K562 (cell line): ENCODE results near the gene NEDD4. TPM values are rescaled to one million over a fixed set of nuclear protein-coding genes. Genes with fewer than 3 reads are reported as not detected.

Experiments
- ATAC-seq: fragments of 200-7000 bp; cut with Tn5 transposase; 3 replicates; pipeline ENCODE4 v1.9.1; 2020; ENCODE audit warnings: moderate library complexity
- BruUV-seq: library from RNA; stranded (reverse); fragments of 400-500 nt; replicated peaks from 2 replicates; lab custom pipeline; 2021; lab: Mats Ljungman, UMichigan
- CTCF ChIA-PET: fragments of 300-600 bp; formaldehyde crosslinking; extraction: SDS; loops from one replicate; lab custom pipeline; 2021; ENCODE audit warnings: low intra/inter-chr PET ratio; lab: Yijun Ruan, JAX
- POLR2A ChIA-PET: fragments of 300-600, 350-650 bp; sonication (Branson Sonifier 250); formaldehyde crosslinking; extraction: SDS; loops from one replicate; lab custom pipeline; 2021; ENCODE audit warnings: antibody characterized with exemption, inconsistent platforms; lab: Yijun Ruan, JAX
- DNase-seq, 4 experiments: peaks; one replicate each; pipeline versions ENCODE4 v3.0.0 to v3.0.0-alpha.2; 2011 to 2018; ENCODE audit warnings: low spot score in 3 of 4, mixed read lengths in 3 of 4; ENCODE audit errors: extremely low read depth in 1 of 4
- FAIRE-seq: peaks from 2 replicates; lab custom pipeline; 2011; peaks lifted over from hg19 to GRCh38; lab: Jason Lieb, UNC
- H2AFZ ChIP-seq: 2 replicates; pipeline ENCODE4 v1.6.0; 2011; ENCODE audit warnings: low read depth, low read length, control low read depth, inconsistent platforms
- H3K27ac ChIP-seq: fragments of 200-600 bp; 3 replicates; pipeline ENCODE4 v1.8.0; 2011; ENCODE audit warnings: low read depth, mild to moderate bottlenecking, control low read depth, inconsistent platforms, low read length, moderate library complexity, mixed read lengths; ENCODE audit errors: extremely low read depth
- H3K27me3 ChIP-seq, 2 experiments: fragments of 300-600 bp in 1 of 2; 2 replicates in 1 of 2; 3 replicates in 1 of 2; pipeline versions ENCODE4 v1.6.0 to v1.8.0; 2011; ENCODE audit warnings: inconsistent platforms in 2 of 2, low read length in 2 of 2, mild to moderate bottlenecking in 1 of 2, mixed read lengths in 1 of 2, moderate library complexity in 1 of 2; ENCODE audit not compliant: control insufficient read depth in 2 of 2, insufficient read depth in 2 of 2
- H3K36me3 ChIP-seq: fragments of 300-600 bp; 3 replicates; pipeline ENCODE4 v1.8.0; 2011; ENCODE audit warnings: mild to moderate bottlenecking, low read length, inconsistent platforms; ENCODE audit not compliant: control insufficient read depth, insufficient read depth
- H3K4me1 ChIP-seq, 2 experiments: fragments of 200-600 bp in 1 of 2; replicated peaks in 1 of 2; 2 replicates in 1 of 2; 3 replicates in 1 of 2; pipeline versions ENCODE4 v1.5.1 to v1.8.0; 2011; ENCODE audit warnings: inconsistent platforms in 2 of 2, low read length in 2 of 2, mild to moderate bottlenecking in 1 of 2, mixed read lengths in 1 of 2, moderate library complexity in 1 of 2; ENCODE audit not compliant: control insufficient read depth in 2 of 2, insufficient read depth in 2 of 2
- H3K4me2 ChIP-seq: 2 replicates; pipeline ENCODE4 v1.6.1; 2011; ENCODE audit warnings: low read length, control low read depth, inconsistent platforms, mixed read lengths; ENCODE audit not compliant: insufficient read depth
- H3K4me3 ChIP-seq: fragments of 200-600 bp; sonication (generic), shearing (Covaris generic); 2 replicates; pipeline ENCODE4 v1.5.1; 2016; ENCODE audit warnings: control low read depth, inconsistent platforms
- H3K79me2 ChIP-seq: fragments of 200-600 bp; 3 replicates; pipeline ENCODE4 v1.8.0; 2011; ENCODE audit warnings: low read length, inconsistent platforms; ENCODE audit not compliant: control insufficient read depth, insufficient read depth
- H3K9ac ChIP-seq, 2 experiments: 2 replicates each; pipeline versions ENCODE4 v1.6.0 to v1.6.1; 2011; ENCODE audit warnings: low read depth in 2 of 2, low read length in 2 of 2, control low read depth in 1 of 2, inconsistent platforms in 1 of 2, mild to moderate bottlenecking in 1 of 2, mixed read lengths in 1 of 2; ENCODE audit not compliant: insufficient read depth in 1 of 2
- H3K9me1 ChIP-seq: one replicate; pipeline ENCODE4 v1.6.0; 2011; ENCODE audit warnings: inconsistent platforms, mild to moderate bottlenecking, low read length, moderate library complexity; ENCODE audit not compliant: control insufficient read depth, insufficient read depth
- H3K9me3 ChIP-seq: replicated peaks from 2 replicates; pipeline ENCODE4 v1.5.1; 2011; ENCODE audit warnings: low read depth, low read length, inconsistent platforms; ENCODE audit not compliant: control insufficient read depth, insufficient read depth
- H4K20me1 ChIP-seq: replicated peaks from 2 replicates; pipeline ENCODE4 v1.6.1; 2011; ENCODE audit warnings: low read length, inconsistent platforms, mixed read lengths; ENCODE audit not compliant: control insufficient read depth, insufficient read depth
- BRD9 ChIP-seq: fragments of 450-650 bp; IDR thresholded peaks from 2 replicates; pipeline ENCODE4 v1.6.1; 2018; ENCODE audit warnings: low read depth; ENCODE audit not compliant: partially characterized antibody
- CEBPG ChIP-seq, 3 experiments: fragments of 200-800 bp in 1 of 3; sonication (Bioruptor generic) in 1 of 3; sonication (generic) in 1 of 3; formaldehyde crosslinking in 1 of 3; IDR thresholded peaks in 2 of 3; conservative IDR thresholded peaks in 1 of 3; 2 replicates each; pipeline versions ENCODE4 v1.6.1 to v1.8.0; 2016 to 2022; ENCODE audit warnings: missing compliant biosample characterization in 2 of 3, missing genetic modification characterization in 2 of 3, mild to moderate bottlenecking in 1 of 3, missing genetic modification reagents in 1 of 3
- EZH2 ChIP-seq: IDR thresholded peaks from 2 replicates; pipeline ENCODE4 v1.6.1; 2012; ENCODE audit warnings: low read depth, mild to moderate bottlenecking, inconsistent platforms, low read length, borderline replicate concordance
- GTF2F1 ChIP-seq: IDR thresholded peaks from 2 replicates; pipeline ENCODE4 v1.6.1; 2011; ENCODE audit warnings: low read depth, low read length, improper control_type of control experiment
- MCM7 ChIP-seq, 2 experiments: fragments of 450-650 bp; IDR thresholded peaks; 2 replicates each; pipeline ENCODE4 v1.6.1; 2016 to 2018
- POLR3G ChIP-seq: IDR thresholded peaks from 2 replicates; pipeline ENCODE4 v1.6.1; 2011; ENCODE audit not compliant: insufficient read length, insufficient replicate concordance; ENCODE audit errors: extremely low read depth
- RUNX1 ChIP-seq: sonication (generic); IDR thresholded peaks from 2 replicates; pipeline ENCODE4 v1.6.1; 2016; ENCODE audit warnings: antibody characterized with exemption, low read depth
- TAF7 ChIP-seq: fragments of 450-650 bp; IDR thresholded peaks from 2 replicates; pipeline ENCODE4 v1.6.1; 2016; ENCODE audit warnings: missing genetic modification characterization, missing compliant biosample characterization
- XRCC3 ChIP-seq: fragments of 450-650 bp; IDR thresholded peaks from 2 replicates; pipeline ENCODE4 v1.6.1; 2017; ENCODE audit warnings: mild to moderate bottlenecking, moderate library complexity
- ZKSCAN8 ChIP-seq: fragments of 200-800 bp; sonication (Bioruptor generic); IDR thresholded peaks from 2 replicates; pipeline ENCODE4 v1.6.1; 2016; ENCODE audit warnings: missing genetic modification characterization, missing compliant biosample characterization
- ZNF668 ChIP-seq: fragments of 250-450 bp; sonication (Bioruptor Pico); IDR thresholded peaks from 2 replicates; pipeline ENCODE4 v1.8.0; 2022; ENCODE audit warnings: mild to moderate bottlenecking, inconsistent platforms
- WGBS: fragments of 100-300 bp; shearing (Covaris generic); methylation state at CpG from one replicate; pipeline ENCODE4 v1.1.6; 2016; ENCODE audit warnings: low coverage, mixed read lengths; ENCODE audit not compliant: insufficient coverage; ENCODE audit errors: missing lambda C conversion rate; 5-methylcytosine and 5-hydroxymethylcytosine counted together
- in situ Hi-C: fragments of 300-500 bp; cut with MboI; formaldehyde crosslinking; loops from 4 replicates; pipeline ENCODE4 v1.15.0; 2018; ENCODE audit warnings: inconsistent platforms, mixed read lengths
- intact Hi-C: fragments of 100-400 bp; cut with micrococcal nuclease; formaldehyde crosslinking; loops from 2 replicates; pipeline ENCODE4 v1.14.2; 2022
- polyA plus RNA-seq, 8 experiments: library from polyadenylated mRNA; depleted of rRNA in 4 of 8; stranded (reverse) in 5 of 8; unstranded in 3 of 8; fragments of >200 nt; fragmentation: Nextera tagmentation in 2 of 8; fragmentation: Illumina TruSeq in 1 of 8; extraction: Ambion mirVana in 2 of 8; extraction: Trizol in 1 of 8; gene quantifications; 2 replicates each; pipeline versions ENCODE4 v1.2.1 to v1.2.3, GENCODE V29; 2011 to 2014; ENCODE audit warnings: inconsistent platforms in 1 of 8, missing spikeins in 1 of 8
- total RNA-seq, 7 experiments: library from RNA; depleted of rRNA in 6 of 7; stranded (reverse); fragments of >200 nt in 6 of 7; fragmentation: Illumina TruSeq in 2 of 7; extraction: Trizol in 2 of 7; gene quantifications; 2 replicates each; pipeline versions ENCODE4 v1.2.1 to v1.2.3, GENCODE V29; 2011 to 2021; ENCODE audit warnings: low replicate concordance in 1 of 7

The NEDD4 gene
- total and polyA plus RNA-seq, 9 of the 15 experiments (the other 6 are each of a cell fraction or from before 2014, with no cell fraction given), result 7.2 to 23.7 (median 17.3) TPM

DNA sequence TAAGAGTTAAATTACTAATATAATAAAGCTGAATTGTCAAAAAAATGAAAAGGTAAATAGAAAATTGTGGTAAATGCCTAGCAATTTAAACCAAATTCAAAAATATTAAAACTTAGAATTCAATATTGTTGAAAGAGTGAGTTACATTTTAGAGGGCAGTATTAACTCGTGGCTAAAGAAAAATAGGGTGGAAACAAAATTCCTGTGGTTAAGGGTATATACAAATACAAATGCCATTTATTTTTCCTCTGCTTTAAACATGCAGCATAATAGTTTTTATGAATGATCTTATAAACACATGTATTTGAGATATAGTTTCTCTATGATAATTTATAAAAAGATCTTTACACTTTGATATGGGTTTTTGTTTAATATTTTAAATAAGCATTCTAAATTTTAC lies 79.0 kb downstream of the NEDD4 start:
- no peak for TF ChIP-seq CEBPG (CRISPR knock-in tag; IDR thresholded peaks at IDR 0.05)
- no peak for TF ChIP-seq CEBPG (tag; conservative IDR thresholded peaks at IDR 0.05 in 1 of 2, IDR thresholded peaks at IDR 0.05 in 1 of 2)
- no peak for TF ChIP-seq EZH2
- no peak for TF ChIP-seq ZNF668
- no peak for TF ChIP-seq RUNX1
- TF ChIP-seq XRCC3, result no peak
- no peak for TF ChIP-seq POLR3G
- TF ChIP-seq MCM7 (IDR thresholded peaks at IDR 0.05), result no peak
- no peak for TF ChIP-seq TAF7 (tag)
- no peak for TF ChIP-seq GTF2F1
- TF ChIP-seq BRD9, result no peak
- TF ChIP-seq ZKSCAN8 (CRISPR knock-in tag), result no peak
- Histone ChIP-seq H3K9me3 (no peaks in the 10 kb centered on the region), H3K4me2 (no peak overlapping the region), H3K9me1 (no peaks in the 10 kb centered on the region), H3K27me3 (no peaks in the 10 kb centered on the region), H4K20me1 (no peaks in the 10 kb centered on the region), H3K4me3 (no peak overlapping the region), H2AFZ (no peak overlapping the region), H3K4me1 (no peaks in the 10 kb centered on the region), H3K9ac (no peak overlapping the region), H3K79me2 (no peaks in the 10 kb centered on the region), H3K36me3 (no peaks in the 10 kb centered on the region), H3K27ac (no peak overlapping the region)
- DNase-seq (no peak), FAIRE-seq (no peak), ATAC-seq (no peak)
- ChIA-PET CTCF (no interaction called here), POLR2A (no interaction called here)
- no TSS peak for BruUV-seq
- intact Hi-C loops, result loop anchor here (10.0 kb wide), 1 partner anchor 260 kb away; no protein-coding TSS in a partner anchor
- in situ Hi-C loops, result no loop called here
- 0% methylated on average over 1 of the region's 1 CpG for WGBS
